Endometrial microvascular endothelial cells (primary cell): ENCODE data around the gene UNC45B. TPM values are rescaled to one million over a fixed set of nuclear protein-coding genes. Genes with fewer than 3 reads are reported as not detected.
"Not testable (repeated sequence)": the region's sequence is repeated elsewhere in the genome, so short reads cannot be mapped to it uniquely, and the experiment has no call there.

Experiments used
- in situ Hi-C: cut with HindIII; loops from 2 replicates; pipeline ENCODE4 v1.10.0; 2017; ENCODE audit warnings: low sequenced_read_pairs, low pct_unique_long_range_greater_than_20kb; ENCODE audit errors: inconsistent ontology term
- total RNA-seq: library from RNA; depleted of rRNA; stranded (reverse); fragments of >200 nt; gene quantifications from one replicate; pipeline ENCODE4 v1.2.3, GENCODE V29; 2015; ENCODE audit errors: inconsistent ontology term

The UNC45B gene
- total RNA-seq, 1 donor from 2014 or later, result not detected

- in situ Hi-C loops, result no loop called here
These were observed 43.5 kb downstream of the UNC45B start for GRCh38 chr17:35191001-35191695.

GRCh38 chr17:35192708-35193107 lies 45.1 kb downstream of the UNC45B start:
- in situ Hi-C loops, result no loop called here

- in situ Hi-C loops, result not testable (repeated sequence)
These were observed 46.4 kb downstream of the UNC45B start, which contains the start of gene SLC35G3 for GRCh38 chr17:35194001-35194400. Gene SLC35G3, minus strand, starts transcription at chr17:35194393. Its CDS starts 86 bp downstream, at chr17:35194307.

DNA sequence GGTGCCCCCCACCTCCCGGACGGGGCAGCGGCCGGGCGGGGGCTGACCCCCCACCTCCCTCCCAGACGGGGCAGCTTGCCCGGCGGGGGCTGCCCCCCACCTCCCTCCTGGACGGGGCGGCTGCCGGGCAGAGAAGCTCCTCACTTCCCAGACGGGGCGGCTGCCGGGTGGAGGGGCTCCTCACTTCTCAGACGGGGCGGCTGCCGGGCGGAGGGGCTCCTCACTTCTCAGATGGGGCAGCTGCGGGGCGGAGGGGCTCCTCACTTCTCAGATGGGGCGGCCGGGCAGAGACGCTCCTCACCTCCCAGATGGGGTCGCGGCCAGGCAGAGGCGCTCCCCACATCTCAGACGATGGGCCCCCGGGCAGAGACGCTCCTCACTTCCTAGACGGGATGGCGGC lies 47.4 kb downstream of the UNC45B start:
- in situ Hi-C loops, result not testable (repeated sequence)

DNA sequence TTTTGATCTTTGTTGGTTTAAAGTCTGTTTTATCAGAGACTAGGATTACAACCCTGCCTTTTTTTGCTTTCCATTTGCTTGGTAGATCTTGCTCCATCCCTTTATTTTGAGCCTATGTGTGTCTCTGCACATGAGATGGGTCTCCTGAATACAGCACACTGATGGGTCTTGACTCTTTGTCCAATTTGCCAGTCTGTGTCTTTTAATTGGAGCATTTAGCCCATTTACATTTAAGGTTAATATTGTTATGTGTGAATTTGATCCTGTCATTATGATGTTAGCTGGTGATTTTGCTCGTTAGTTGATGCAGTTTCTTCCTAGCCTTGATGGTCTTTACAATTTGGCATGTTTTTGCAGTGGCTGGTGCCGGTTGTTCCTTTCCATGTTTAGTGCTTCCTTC lies 55.0 kb downstream of the UNC45B start:
- in situ Hi-C loops, result not testable (repeated sequence)

- in situ Hi-C loops, result no loop called here
These were observed 63.1 kb downstream of the UNC45B start for GRCh38 chr17:35210741-35211140.

DNA sequence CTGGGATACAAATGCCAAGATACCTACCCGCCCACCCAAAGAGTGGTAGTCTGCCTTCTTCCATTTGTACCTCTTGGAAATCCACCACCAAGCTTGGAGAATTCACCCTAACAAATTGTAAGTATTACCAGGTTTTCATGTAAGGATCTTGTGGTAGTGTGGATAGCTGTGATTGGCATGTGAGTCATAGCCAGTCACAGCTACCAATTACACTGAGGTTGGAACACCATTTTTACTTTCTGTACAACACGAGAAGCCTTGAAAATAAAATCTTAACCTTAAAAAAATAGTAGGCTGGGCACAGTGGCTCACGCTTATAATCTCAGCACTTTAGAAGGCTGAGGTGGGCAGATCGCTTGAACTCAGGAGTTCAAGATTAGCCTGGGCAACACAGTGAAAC lies 65.1 kb downstream of the UNC45B start:
- in situ Hi-C loops, result no loop called here

GRCh38 chr17:35213412-35213940 lies 65.9 kb downstream of the UNC45B start:
- in situ Hi-C loops, result no loop called here

DNA sequence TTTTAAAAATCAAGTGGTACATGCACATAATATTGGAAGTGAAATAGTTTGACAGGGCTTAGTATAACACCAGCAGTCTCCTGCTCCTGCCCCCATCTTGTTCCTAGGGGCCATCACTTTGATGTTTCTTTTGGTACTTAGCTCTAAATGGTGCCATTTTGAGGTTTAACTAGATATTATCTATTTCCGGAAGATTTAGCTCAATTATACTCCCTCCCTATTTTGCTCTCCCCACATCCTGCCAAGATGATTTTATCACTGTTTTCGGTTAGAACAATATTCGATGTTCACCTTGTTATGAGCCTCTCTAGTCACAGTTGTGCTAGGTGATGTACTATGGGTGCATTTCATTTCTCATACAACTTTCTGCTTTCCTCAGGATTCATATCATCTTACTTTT lies 66.6 kb downstream of the UNC45B start:
- in situ Hi-C loops, result no loop called here

GRCh38 chr17:35214631-35215273 lies 67.1 kb downstream of the UNC45B start:
- in situ Hi-C loops, result no loop called here

DNA sequence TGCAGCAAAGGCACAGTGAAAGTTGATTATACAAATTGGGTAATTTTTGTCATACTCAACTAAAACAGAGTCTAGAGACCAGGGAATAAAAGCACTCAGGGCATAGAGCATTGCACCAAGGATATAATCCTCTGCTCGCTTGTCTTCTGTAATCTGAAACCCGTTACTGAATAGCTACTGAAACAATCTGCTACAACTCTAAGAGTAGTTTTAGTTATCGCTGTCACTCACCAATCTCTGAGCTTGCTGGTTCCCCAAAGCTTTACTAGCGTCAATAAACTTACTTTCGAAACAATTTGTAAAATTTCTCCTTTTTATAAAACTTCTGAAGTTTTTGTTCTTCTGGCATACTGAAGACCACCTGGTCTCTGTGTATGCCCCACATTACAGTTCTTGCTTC lies 69.5 kb downstream of the UNC45B start:
- in situ Hi-C loops, result no loop called here

GRCh38 chr17:35218915-35219314 lies 71.3 kb downstream of the UNC45B start:
- in situ Hi-C loops, result no loop called here

- in situ Hi-C loops, result no loop called here
These were observed 74.8 kb downstream of the UNC45B start for GRCh38 chr17:35222452-35222851.

DNA sequence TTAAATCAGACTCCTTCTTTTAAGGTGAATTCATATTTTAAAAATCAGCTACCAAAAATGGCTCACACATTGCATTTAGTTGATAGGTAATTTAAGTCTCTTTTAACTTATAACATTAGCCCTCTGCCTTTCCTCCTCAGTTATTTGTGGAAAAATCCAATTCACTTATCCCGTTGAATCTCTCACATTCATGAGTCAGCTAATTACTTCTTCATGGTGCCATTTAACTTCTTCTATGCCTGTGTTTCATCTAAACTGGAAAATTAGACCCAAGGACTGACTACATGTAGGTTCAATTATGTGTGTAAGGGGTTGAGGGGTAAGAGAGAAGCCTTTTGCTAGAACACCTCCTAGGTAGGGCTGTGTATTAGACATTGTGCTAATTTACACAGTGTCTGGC lies 76.8 kb downstream of the UNC45B start:
- in situ Hi-C loops, result no loop called here

DNA sequence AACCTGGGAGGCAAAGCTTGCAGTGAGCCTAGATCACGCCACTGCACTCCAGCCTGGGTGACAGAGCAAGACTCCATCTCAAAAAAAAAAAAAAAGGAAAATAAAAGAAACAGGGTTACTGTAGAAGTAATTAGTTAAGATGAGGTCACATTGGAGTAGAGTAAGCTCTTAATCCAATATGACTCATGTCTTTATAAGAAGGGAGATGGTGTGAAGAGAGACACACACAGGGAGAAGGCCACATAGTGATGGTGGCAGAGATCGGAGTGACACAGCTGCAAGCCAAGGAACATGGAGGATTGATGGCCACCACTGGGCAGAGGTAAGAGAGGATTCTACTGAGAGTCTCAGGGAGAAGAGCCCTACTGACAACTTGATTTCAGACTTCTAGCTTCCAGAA lies 79.9 kb downstream of the UNC45B start:
- in situ Hi-C loops, result no loop called here

DNA sequence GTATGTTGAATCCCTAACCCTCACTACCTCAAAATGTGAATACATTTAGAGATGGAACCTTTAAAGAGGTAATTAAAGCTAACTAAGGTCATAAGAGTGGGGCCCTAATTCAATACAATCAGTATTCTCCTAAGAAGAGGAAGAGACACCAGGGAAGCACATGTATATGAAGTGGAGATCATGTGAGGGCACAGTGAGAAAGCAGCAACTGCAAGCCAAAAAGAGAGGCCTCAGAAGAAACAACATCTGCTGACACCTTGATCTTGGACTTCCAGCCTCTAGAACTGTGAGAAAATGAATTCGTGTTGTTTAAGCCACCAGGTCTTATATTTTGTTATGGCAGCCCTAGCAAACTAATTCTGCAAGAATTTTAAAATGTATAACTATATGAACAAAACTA lies 82.0 kb downstream of the UNC45B start:
- in situ Hi-C loops, result no loop called here

DNA sequence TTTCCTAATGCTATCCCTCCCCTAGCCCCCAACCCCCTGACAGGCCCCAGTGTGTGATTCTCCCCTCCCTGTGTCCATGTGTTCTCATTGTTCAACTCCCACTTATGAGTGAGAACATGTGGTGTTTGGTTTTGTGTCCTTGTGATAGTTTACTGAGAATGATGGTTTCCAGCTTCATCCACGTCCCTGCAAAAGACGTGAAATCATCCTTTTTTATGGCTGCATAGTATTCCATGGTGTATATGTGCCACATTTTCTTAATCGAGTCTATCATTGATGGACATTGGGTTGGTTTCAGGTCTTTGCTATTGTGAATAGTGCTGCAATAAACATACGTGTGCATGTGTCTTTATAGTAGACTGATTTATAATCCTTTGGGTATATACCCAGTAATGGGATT lies 86.7 kb downstream of the UNC45B start:
- in situ Hi-C loops, result not testable (repeated sequence)

DNA sequence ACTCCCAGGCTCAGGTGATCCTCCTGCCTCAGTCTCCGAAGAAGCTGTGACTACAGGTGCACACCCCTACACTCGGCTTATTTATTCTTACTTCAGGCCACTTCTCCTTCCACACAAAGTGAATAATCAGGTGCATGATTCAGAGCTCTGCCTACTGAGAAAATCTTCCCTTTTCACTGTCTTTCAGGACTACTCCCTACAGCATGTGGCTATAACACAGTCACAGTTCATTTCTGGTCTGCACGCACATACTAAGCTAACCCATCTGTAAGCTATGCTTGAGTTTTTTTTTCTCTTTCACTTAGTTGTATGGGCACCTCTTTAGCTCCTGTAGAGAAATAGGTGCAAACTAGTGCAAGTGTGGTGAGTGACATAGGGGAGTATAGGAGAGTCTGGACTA lies 87.7 kb downstream of the UNC45B start:
- in situ Hi-C loops, result no loop called here

DNA sequence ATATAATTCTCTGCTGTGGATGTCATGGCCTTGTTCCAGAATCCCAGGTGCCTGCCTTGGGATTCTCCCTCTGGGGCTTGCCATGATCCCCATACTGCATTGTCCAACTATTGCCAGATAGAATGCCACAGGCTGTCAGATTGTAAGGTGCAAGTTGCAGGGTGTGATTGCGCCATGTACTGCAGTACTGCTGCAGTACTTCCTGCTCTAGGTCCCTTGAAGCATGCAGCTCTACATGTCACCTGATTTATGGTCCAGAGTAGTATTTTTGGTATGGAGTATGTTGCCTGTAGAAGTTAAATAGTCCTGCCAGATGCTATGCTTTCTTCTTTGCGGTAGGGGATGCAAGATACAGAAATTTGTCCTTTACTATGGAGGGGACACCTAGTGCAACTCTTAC lies 88.3 kb downstream of the UNC45B start:
- in situ Hi-C loops, result no loop called here

GRCh38 chr17:35236821-35237220 lies 89.2 kb downstream of the UNC45B start:
- in situ Hi-C loops, result no loop called here
